GM12872 (cell line): ENCODE results near the gene IFIT1B.

Experiments used
- CTCF ChIP-seq: IDR thresholded peaks from 3 replicates; pipeline ENCODE4 v1.5.1; 2011; ENCODE audit warnings: low read depth, mild to moderate bottlenecking, low read length, moderate library complexity; ENCODE audit not compliant: insufficient read depth

The IFIT1B gene

GRCh38 chr10:89351780-89352597, 25.9 kb upstream of the IFIT1B start:
- TF ChIP-seq CTCF: no peak

- no peak for TF ChIP-seq CTCF
Observed at GRCh38 chr10:89352802-89353201, 25.1 kb upstream of the IFIT1B start.

GRCh38 chr10:89355394-89355931, 22.4 kb upstream of the IFIT1B start:
- TF ChIP-seq CTCF: no peak

GRCh38 chr10:89357096-89357495, 20.8 kb upstream of the IFIT1B start:
- no peak for TF ChIP-seq CTCF

GRCh38 chr10:89357975-89358374, 19.9 kb upstream of the IFIT1B start:
- TF ChIP-seq CTCF: no peak

GRCh38 chr10:89360157-89360556, 17.7 kb upstream of the IFIT1B start:
- TF ChIP-seq CTCF: no peak

- TF ChIP-seq CTCF: no peak
Observed at GRCh38 chr10:89362929-89363328, 14.9 kb upstream of the IFIT1B start.
